ENCODE measurements around the gene PLPPR5. TPM values are rescaled to one million over a fixed set of nuclear protein-coding genes. Genes with fewer than 3 reads are reported as not detected.

Gene PLPPR5
- total and polyA plus RNA-seq, 9 of the 15 experiments (the other 6 are each of a cell fraction or from before 2014, with no cell fraction given): not detected

DNA sequence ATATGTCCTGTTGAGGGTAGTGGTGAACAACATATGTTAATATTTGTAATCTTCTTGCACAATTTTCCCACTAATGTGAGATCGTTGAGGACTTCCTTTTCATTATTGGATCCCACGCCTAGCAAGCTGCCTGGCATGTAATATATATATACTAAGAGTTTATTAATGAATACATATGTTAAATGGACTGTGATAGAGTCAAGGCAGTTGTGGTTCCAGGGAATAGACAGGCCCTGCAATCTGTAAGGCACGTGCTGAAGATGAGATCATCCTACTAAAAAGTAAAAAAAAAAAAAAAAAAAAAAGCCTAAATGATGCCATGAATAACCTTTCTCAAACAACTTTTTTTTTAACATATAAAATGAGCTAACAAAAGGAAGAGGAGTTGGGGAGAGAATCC lies 28.9 kb downstream of the PLPPR5 start:
- Histone ChIP-seq H3K27ac (ENCODE audit: extremely low read depth, low read depth, low read length) (no peak overlapping the region), H3K4me1 (replicated peaks in 1 of 2; ENCODE audit: control insufficient read depth in 2 of 2, insufficient read depth in 2 of 2, low read length in 2 of 2) (no peaks in the 10 kb centered on the region), H3K9me1 (ENCODE audit: control insufficient read depth, insufficient read depth, low read length) (no peaks in the 10 kb centered on the region), H2AFZ (ENCODE audit: low read depth, low read length) (no peak overlapping the region), H3K4me3 (no peak overlapping the region), H3K9ac (ENCODE audit: insufficient read depth in 1 of 2, low read depth in 2 of 2, low read length in 2 of 2) (no peak overlapping the region), H3K27me3 (ENCODE audit: control insufficient read depth in 2 of 2, insufficient read depth in 2 of 2, low read length in 2 of 2) (no peaks in the 10 kb centered on the region), H3K4me2 (ENCODE audit: insufficient read depth, low read length) (no peak overlapping the region), H3K9me3 (replicated peaks; ENCODE audit: control insufficient read depth, insufficient read depth, low read depth, low read length) (no peaks in the 10 kb centered on the region), H4K20me1 (replicated peaks; ENCODE audit: control insufficient read depth, insufficient read depth, low read length) (no peaks in the 10 kb centered on the region), H3K36me3 (ENCODE audit: control insufficient read depth, insufficient read depth, low read length) (no peaks in the 10 kb centered on the region), H3K79me2 (ENCODE audit: control insufficient read depth, insufficient read depth, low read length) (no peaks in the 10 kb centered on the region)
- TF ChIP-seq ZKSCAN3 (CRISPR knock-in tag; IDR thresholded peaks at IDR 0.05) (no peak), KAT7 (CRISPR knock-in tag; IDR thresholded peaks at IDR 0.05; ENCODE audit: borderline replicate concordance) (no peak), MEF2A (IDR thresholded peaks at IDR 0.05; ENCODE audit: control insufficient read depth, low read depth, low read length) (no peak), GATA2 (CRISPR knock-in tag; IDR thresholded peaks at IDR 0.05) (no peak)
- TF ChIP-seq, protein P1, sequence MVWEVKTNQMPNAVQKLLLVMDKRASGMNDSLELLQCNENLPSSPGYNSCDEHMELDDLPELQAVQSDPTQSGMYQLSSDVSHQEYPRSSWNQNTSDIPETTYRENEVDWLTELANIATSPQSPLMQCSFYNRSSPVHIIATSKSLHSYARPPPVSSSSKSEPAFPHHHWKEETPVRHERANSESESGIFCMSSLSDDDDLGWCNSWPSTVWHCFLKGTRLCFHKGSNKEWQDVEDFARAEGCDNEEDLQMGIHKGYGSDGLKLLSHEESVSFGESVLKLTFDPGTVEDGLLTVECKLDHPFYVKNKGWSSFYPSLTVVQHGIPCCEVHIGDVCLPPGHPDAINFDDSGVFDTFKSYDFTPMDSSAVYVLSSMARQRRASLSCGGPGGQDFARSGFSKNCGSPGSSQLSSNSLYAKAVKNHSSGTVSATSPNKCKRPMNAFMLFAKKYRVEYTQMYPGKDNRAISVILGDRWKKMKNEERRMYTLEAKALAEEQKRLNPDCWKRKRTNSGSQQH (CRISPR knock-in tag; IDR thresholded peaks at IDR 0.05): no peak
- WGBS (ENCODE audit: insufficient coverage, low coverage, missing lambda C conversion rate): 0% methylated on average over 3 of the region's 3 CpGs
- in situ Hi-C loops (cut with MboI): no loop called here
- BruUV-seq (replicated peaks): no TSS peak
- no peak for FAIRE-seq
- ATAC-seq: no peak
- CTCF ChIA-PET (ENCODE audit: low intra/inter-chr PET ratio): no interaction called here
- POLR2A ChIA-PET: no interaction called here
- no peak for DNase-seq (ENCODE audit: extremely low read depth in 1 of 4, low spot score in 3 of 4)
- intact Hi-C loops (cut with micrococcal nuclease): no loop called here

DNA sequence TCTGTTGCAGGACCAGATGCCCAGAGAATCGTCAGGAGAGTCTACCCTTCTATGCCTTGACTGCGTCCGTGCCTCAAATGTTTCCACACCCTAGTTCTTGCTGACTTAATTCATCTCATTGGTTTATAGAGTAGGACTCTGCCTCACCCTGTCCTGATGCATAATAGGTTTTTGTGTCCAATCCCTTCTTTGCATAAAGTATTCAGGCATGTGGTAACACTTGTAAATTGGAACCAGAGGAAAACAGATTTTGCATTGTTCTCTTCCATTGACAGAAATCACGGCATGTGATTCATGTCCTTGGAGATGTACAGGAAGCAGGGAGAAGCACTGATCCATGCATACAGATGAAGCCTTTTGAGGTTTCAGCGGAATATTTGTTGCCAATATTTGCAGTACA lies 29.5 kb downstream of the PLPPR5 start:
- WGBS (ENCODE audit: insufficient coverage, low coverage, missing lambda C conversion rate): 0% methylated on average over 5 of the region's 5 CpGs
- Histone ChIP-seq H4K20me1 (replicated peaks; ENCODE audit: control insufficient read depth, insufficient read depth, low read length) (no peaks in the 10 kb centered on the region), H3K9ac (ENCODE audit: insufficient read depth in 1 of 2, low read depth in 2 of 2, low read length in 2 of 2) (no peak overlapping the region), H3K36me3 (ENCODE audit: control insufficient read depth, insufficient read depth, low read length) (no peaks in the 10 kb centered on the region), H3K9me1 (ENCODE audit: control insufficient read depth, insufficient read depth, low read length) (no peaks in the 10 kb centered on the region), H3K79me2 (ENCODE audit: control insufficient read depth, insufficient read depth, low read length) (no peaks in the 10 kb centered on the region), H3K4me1 (replicated peaks in 1 of 2; ENCODE audit: control insufficient read depth in 2 of 2, insufficient read depth in 2 of 2, low read length in 2 of 2) (no peaks in the 10 kb centered on the region), H3K4me2 (ENCODE audit: insufficient read depth, low read length) (no peak overlapping the region), H3K9me3 (replicated peaks; ENCODE audit: control insufficient read depth, insufficient read depth, low read depth, low read length) (no peaks in the 10 kb centered on the region), H3K27me3 (ENCODE audit: control insufficient read depth in 2 of 2, insufficient read depth in 2 of 2, low read length in 2 of 2) (no peaks in the 10 kb centered on the region), H2AFZ (ENCODE audit: low read depth, low read length) (no peak overlapping the region), H3K27ac (ENCODE audit: extremely low read depth, low read depth, low read length) (no peak overlapping the region), H3K4me3 (no peak overlapping the region)
- no peak for ATAC-seq
- FAIRE-seq: no peak
- CTCF ChIA-PET (ENCODE audit: low intra/inter-chr PET ratio): no interaction called here
- BruUV-seq (replicated peaks): no TSS peak
- DNase-seq (ENCODE audit: extremely low read depth in 1 of 4, low spot score in 3 of 4): no peak
- in situ Hi-C loops (cut with MboI) (no loop called here), intact Hi-C loops (cut with micrococcal nuclease) (no loop called here)
- POLR2A ChIA-PET: no interaction called here
- TF ChIP-seq SP2 (IDR thresholded peaks at IDR 0.05; ENCODE audit: extremely low read depth, low read depth, low read length, poor library complexity, severe bottlenecking): no peak
- TF ChIP-seq ERF (CRISPR knock-in tag; IDR thresholded peaks at IDR 0.05): no peak
- no peak for TF ChIP-seq CBX3 (IDR thresholded peaks at IDR 0.05; ENCODE audit: borderline replicate concordance in 1 of 2, low read length in 2 of 2)
- no peak for TF ChIP-seq BRD4 (IDR thresholded peaks at IDR 0.05)
- no peak for TF ChIP-seq NONO (IDR thresholded peaks at IDR 0.05; ENCODE audit: low read depth in 2 of 2, low read length in 1 of 2)
- no peak for TF ChIP-seq SMAD3 (CRISPR knock-in tag; conservative IDR thresholded peaks at IDR 0.05)
- no peak for TF ChIP-seq NFIX (CRISPR knock-in tag; IDR thresholded peaks at IDR 0.05; ENCODE audit: low read depth)
- TF ChIP-seq KLF16 (IDR thresholded peaks at IDR 0.05): no peak
- no peak for TF ChIP-seq TCF7L2 (IDR thresholded peaks at IDR 0.05; ENCODE audit: low read depth, low read length)
- TF ChIP-seq, protein P2, sequence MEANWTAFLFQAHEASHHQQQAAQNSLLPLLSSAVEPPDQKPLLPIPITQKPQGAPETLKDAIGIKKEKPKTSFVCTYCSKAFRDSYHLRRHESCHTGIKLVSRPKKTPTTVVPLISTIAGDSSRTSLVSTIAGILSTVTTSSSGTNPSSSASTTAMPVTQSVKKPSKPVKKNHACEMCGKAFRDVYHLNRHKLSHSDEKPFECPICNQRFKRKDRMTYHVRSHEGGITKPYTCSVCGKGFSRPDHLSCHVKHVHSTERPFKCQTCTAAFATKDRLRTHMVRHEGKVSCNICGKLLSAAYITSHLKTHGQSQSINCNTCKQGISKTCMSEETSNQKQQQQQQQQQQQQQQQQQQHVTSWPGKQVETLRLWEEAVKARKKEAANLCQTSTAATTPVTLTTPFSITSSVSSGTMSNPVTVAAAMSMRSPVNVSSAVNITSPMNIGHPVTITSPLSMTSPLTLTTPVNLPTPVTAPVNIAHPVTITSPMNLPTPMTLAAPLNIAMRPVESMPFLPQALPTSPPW (CRISPR knock-in tag; IDR thresholded peaks at IDR 0.05): no peak
